Coronary artery (tissue), 2 donors: ENCODE measurements around the gene DPP10.

ENCODE experiments used
- DNase-seq: peaks from one replicate; pipeline ENCODE4 v3.0.0-alpha.2; 2017; ENCODE audit warnings: low spot score
- H3K27ac ChIP-seq, 2 donors: fragments of 200-600 bp; sonication (generic); one replicate each; pipeline ENCODE4 v1.5.1; 2016 to 2019
- H3K4me3 ChIP-seq: fragments of 200-600 bp; sonication (generic); 2 replicates; pipeline ENCODE4 v1.5.1; 2016; ENCODE audit warnings: mild to moderate bottlenecking, moderate library complexity
- CTCF ChIP-seq: fragments of 200-600 bp; sonication (generic); IDR thresholded peaks from one replicate; pipeline ENCODE4 v1.5.1; 2019; ENCODE audit warnings: antibody characterized with exemption

DPP10 gene

GRCh38 chr2:114786901-114787300 is 344.5 kb downstream of the DPP10 start:
- Histone ChIP-seq H3K4me3 (no peak overlapping the region), H3K27ac (no peak overlapping the region)
- no peak for DNase-seq
- TF ChIP-seq CTCF, result no peak

DNA sequence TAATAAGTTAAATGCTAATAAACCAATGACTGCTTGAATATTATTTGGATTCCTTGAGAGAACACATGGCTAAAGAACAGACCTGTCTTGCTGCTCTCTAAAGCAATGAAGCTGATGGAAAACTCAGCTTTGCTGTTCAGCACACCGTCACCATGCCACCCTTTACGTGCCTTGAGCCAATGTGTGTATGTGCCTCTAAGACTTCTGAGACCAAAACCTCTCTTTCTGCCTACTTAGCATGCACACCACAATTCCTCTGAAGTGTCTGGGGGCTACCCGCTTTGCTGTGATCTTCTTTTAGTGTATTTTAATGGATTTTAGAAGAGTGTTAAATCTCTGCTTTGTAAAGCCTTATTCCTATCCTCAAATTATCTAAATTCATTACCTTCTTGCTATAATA is 345.0 kb downstream of the DPP10 start:
- no peak for TF ChIP-seq CTCF
- no peak for DNase-seq
- H3K4me3 ChIP-seq, result no peak overlapping the region
- no peak overlapping the region for H3K27ac ChIP-seq

DNA sequence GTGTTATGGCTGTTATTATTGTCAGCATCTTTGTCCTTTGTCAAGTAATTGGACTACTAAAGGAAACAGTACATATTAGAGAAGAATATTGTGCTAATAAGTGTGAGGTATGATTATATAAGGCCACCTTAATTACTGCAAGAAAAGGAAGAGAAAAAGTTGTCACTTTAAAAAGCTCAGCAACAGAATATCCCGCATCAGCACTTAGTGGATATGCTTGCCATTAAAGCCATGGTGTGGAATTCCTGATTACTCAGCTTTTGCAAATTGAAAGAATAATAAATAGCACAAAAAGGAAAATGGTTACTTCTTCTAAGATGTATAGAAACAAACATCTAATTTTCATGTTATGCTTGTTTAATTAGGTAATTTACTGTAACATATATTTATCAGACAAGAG is 347.5 kb downstream of the DPP10 start:
- no peak overlapping the region for H3K4me3 ChIP-seq
- no peak overlapping the region for H3K27ac ChIP-seq
- DNase-seq, result no peak
- TF ChIP-seq CTCF, result no peak

GRCh38 chr2:114797540-114797939 is 355.1 kb downstream of the DPP10 start:
- no peak overlapping the region for H3K4me3 ChIP-seq
- no peak for TF ChIP-seq CTCF
- no peak overlapping the region for H3K27ac ChIP-seq
- no peak for DNase-seq

GRCh38 chr2:114797942-114798341 is 355.5 kb downstream of the DPP10 start:
- Histone ChIP-seq H3K4me3 (no peak overlapping the region), H3K27ac (no peak overlapping the region)
- no peak for TF ChIP-seq CTCF
- DNase-seq, result no peak

- Histone ChIP-seq H3K4me3 (no peak overlapping the region), H3K27ac (no peak overlapping the region)
- TF ChIP-seq CTCF, result no peak
- no peak for DNase-seq
Measured at GRCh38 chr2:114800371-114800770, 357.9 kb downstream of the DPP10 start.

GRCh38 chr2:114805195-114805594 is 362.8 kb downstream of the DPP10 start:
- no peak for TF ChIP-seq CTCF
- Histone ChIP-seq H3K27ac (no peak overlapping the region), H3K4me3 (no peak overlapping the region)
- no peak for DNase-seq
